GM19395 (cell line): ENCODE results near the gene TAL1.

Source experiments
- ATAC-seq: cut with Tn5 transposase; IDR thresholded peaks from one replicate; pipeline ENCODE4 v1.9.1; 2021; ENCODE audit warnings: mild to moderate bottlenecking, moderate library complexity; ENCODE audit not compliant: unreplicated experiment

The TAL1 gene

GRCh38 chr1:47189844-47190508 is 42.0 kb downstream of the TAL1 start, which contains the start of gene PDZK1IP1:
PDZK1IP1 (minus strand) TSS chr1:47190036; CDS start chr1:47189932, 104 bp downstream.
- no peak for ATAC-seq

GRCh38 chr1:47188791-47189785 is 42.9 kb downstream of the TAL1 start:
- no peak for ATAC-seq

GRCh38 chr1:47187926-47188250 is 44.1 kb downstream of the TAL1 start:
- ATAC-seq: no peak

GRCh38 chr1:47187231-47187925 is 44.6 kb downstream of the TAL1 start:
- ATAC-seq: no peak

- no peak for ATAC-seq
Measured at GRCh38 chr1:47186267-47187185, 45.5 kb downstream of the TAL1 start.

GRCh38 chr1:47184822-47185677 is 47.0 kb downstream of the TAL1 start:
- no peak for ATAC-seq

- no peak for ATAC-seq
Measured at GRCh38 chr1:47184090-47184821, 47.8 kb downstream of the TAL1 start.

GRCh38 chr1:47183308-47184089 is 48.5 kb downstream of the TAL1 start:
- ATAC-seq: no peak

GRCh38 chr1:47182676-47183235 is 49.3 kb downstream of the TAL1 start:
- no peak for ATAC-seq

- ATAC-seq: no peak
Measured at GRCh38 chr1:47181955-47182675, 49.9 kb downstream of the TAL1 start.

GRCh38 chr1:47181095-47181954 is 50.7 kb downstream of the TAL1 start:
- no peak for ATAC-seq

GRCh38 chr1:47180603-47181094 is 51.4 kb downstream of the TAL1 start:
- no peak for ATAC-seq

- no peak for ATAC-seq
Measured at GRCh38 chr1:47179988-47180563, 51.9 kb downstream of the TAL1 start.

- peak; percentile 92 for ATAC-seq
Measured at GRCh38 chr1:47179017-47179987, 52.7 kb downstream of the TAL1 start.
